ENCODE measurements around the gene DTX1. TPM values are rescaled to one million over a fixed set of nuclear protein-coding genes. Genes with fewer than 3 reads are reported as not detected.

Gene DTX1
- total RNA-seq, 3 donors from 2014 or later = 7.9 to 46.6 (median 20.0) TPM

GRCh38 chr12:113030875-113031525 lies 25.5 kb upstream of the DTX1 start:
- H3K4me3 ChIP-seq = no peak overlapping the region
- intact Hi-C loops (cut with DNase I; ENCODE audit: low total_unique reads) = no loop called here
- H3K9me3 ChIP-seq = no peaks in the 10 kb centered on the region
- DNase-seq (ENCODE audit: low spot score in 2 of 2) = no peak
- TF ChIP-seq, protein P1, sequence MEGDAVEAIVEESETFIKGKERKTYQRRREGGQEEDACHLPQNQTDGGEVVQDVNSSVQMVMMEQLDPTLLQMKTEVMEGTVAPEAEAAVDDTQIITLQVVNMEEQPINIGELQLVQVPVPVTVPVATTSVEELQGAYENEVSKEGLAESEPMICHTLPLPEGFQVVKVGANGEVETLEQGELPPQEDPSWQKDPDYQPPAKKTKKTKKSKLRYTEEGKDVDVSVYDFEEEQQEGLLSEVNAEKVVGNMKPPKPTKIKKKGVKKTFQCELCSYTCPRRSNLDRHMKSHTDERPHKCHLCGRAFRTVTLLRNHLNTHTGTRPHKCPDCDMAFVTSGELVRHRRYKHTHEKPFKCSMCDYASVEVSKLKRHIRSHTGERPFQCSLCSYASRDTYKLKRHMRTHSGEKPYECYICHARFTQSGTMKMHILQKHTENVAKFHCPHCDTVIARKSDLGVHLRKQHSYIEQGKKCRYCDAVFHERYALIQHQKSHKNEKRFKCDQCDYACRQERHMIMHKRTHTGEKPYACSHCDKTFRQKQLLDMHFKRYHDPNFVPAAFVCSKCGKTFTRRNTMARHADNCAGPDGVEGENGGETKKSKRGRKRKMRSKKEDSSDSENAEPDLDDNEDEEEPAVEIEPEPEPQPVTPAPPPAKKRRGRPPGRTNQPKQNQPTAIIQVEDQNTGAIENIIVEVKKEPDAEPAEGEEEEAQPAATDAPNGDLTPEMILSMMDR (IDR thresholded peaks at IDR 0.05) = peak; percentile 60 to 78 (median 76)
- TF ChIP-seq POLR2A (IDR thresholded peaks at IDR 0.05) = no peak
- no peak overlapping the region for H3K27ac ChIP-seq
- H3K4me1 ChIP-seq = no peaks in the 10 kb centered on the region
- no peaks in the 10 kb centered on the region for H3K36me3 ChIP-seq
- H3K27me3 ChIP-seq = no peaks in the 10 kb centered on the region

- no peak overlapping the region for H3K4me3 ChIP-seq
- TF ChIP-seq POLR2A (IDR thresholded peaks at IDR 0.05) = no peak
- TF ChIP-seq, protein P1 (IDR thresholded peaks at IDR 0.05) = no peak
- TF ChIP-seq POLR2AphosphoS5 (IDR thresholded peaks at IDR 0.05) = no peak
- intact Hi-C loops (cut with DNase I; ENCODE audit: low total_unique reads) = loop anchor here (10.0 kb wide), 1 partner anchor 505 kb away; no protein-coding TSS in a partner anchor
- no peaks in the 10 kb centered on the region for H3K4me1 ChIP-seq
- H3K27me3 ChIP-seq = no peaks in the 10 kb centered on the region
- H3K9me3 ChIP-seq = no peaks in the 10 kb centered on the region
- no peaks in the 10 kb centered on the region for H3K36me3 ChIP-seq
- no peak for DNase-seq (ENCODE audit: low spot score in 2 of 2)
- H3K27ac ChIP-seq = no peak overlapping the region
These were observed 16.6 kb upstream of the DTX1 start for GRCh38 chr12:113039911-113040445.

DNA sequence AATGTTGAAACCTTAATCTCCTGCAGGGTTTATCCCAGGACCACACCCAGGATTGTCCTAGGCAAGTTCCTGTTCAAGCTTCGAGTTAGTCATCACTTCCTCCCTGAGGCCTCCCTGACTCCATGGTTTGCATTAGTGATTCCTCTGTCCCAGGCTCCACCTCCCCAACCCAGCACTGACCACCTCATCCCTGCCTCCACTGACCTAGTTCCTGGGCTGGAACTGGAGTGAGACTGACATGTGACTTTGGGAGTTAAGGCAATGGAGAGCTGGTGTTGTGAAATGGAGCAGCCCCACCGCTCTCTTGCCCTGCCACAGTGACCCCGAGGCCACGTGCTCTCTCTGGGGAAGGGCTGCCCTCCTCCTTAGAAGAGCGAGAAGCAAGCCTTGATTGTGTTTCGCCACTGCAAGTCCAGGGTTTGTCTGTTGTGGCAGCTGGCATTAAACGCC lies 15.8 kb upstream of the DTX1 start:
- TF ChIP-seq, protein P1 (IDR thresholded peaks at IDR 0.05) = no peak
- TF ChIP-seq POLR2AphosphoS5 (IDR thresholded peaks at IDR 0.05) = peak in 2 of 3 donors; percentile 29 to 92
- no peak overlapping the region for H3K4me3 ChIP-seq
- H3K4me1 ChIP-seq = no peaks in the 10 kb centered on the region
- H3K36me3 ChIP-seq = no peaks in the 10 kb centered on the region
- H3K9me3 ChIP-seq = no peaks in the 10 kb centered on the region
- intact Hi-C loops (cut with DNase I; ENCODE audit: low total_unique reads) = loop anchor here (10.0 kb wide), 1 partner anchor 504 kb away; no protein-coding TSS in a partner anchor
- no peak for DNase-seq (ENCODE audit: low spot score in 2 of 2)
- peak overlapping the region in 1 of 2 donors; percentile 48 for H3K27ac ChIP-seq
- no peaks in the 10 kb centered on the region for H3K27me3 ChIP-seq

- intact Hi-C loops (cut with DNase I; ENCODE audit: low total_unique reads) = loop anchor here (10.0 kb wide), 1 partner anchor 503 kb away; no protein-coding TSS in a partner anchor
- Histone ChIP-seq H3K9me3 (no peaks in the 10 kb centered on the region), H3K36me3 (no peaks in the 10 kb centered on the region), H3K4me3 (no peak overlapping the region), H3K4me1 (no peaks in the 10 kb centered on the region), H3K27me3 (no peaks in the 10 kb centered on the region), H3K27ac (no peak overlapping the region)
- TF ChIP-seq POLR2A (IDR thresholded peaks at IDR 0.05) = no peak
- TF ChIP-seq, protein P1 (IDR thresholded peaks at IDR 0.05) = no peak
- no peak for TF ChIP-seq POLR2AphosphoS5 (IDR thresholded peaks at IDR 0.05)
- DNase-seq (ENCODE audit: low spot score in 2 of 2) = no peak
These were observed 15.0 kb upstream of the DTX1 start for GRCh38 chr12:113041560-113041959.

DNA sequence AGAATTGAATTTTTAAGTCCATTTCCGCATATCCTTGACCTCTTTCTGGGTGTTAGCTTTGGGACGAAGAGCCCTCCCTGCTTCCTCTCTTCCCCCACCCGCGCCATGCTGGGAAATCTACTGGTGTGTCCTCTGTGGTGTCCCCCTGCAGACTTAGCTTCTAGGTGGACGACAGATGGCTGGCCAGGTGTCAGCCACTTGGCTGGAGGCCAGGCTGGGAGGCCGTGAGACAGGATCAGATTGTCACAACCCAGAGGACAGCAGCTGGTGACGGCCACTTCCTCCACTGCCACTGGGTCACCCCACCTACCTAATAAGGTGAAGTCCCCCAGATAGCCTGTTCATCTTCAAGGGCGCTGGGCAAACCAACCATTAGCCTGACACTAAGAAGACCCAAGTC lies 13.3 kb upstream of the DTX1 start:
- Histone ChIP-seq H3K27ac (no peak overlapping the region), H3K36me3 (no peaks in the 10 kb centered on the region), H3K4me1 (no peaks in the 10 kb centered on the region), H3K4me3 (no peak overlapping the region), H3K27me3 (no peaks in the 10 kb centered on the region), H3K9me3 (no peaks in the 10 kb centered on the region)
- DNase-seq (ENCODE audit: low spot score in 2 of 2) = no peak
- intact Hi-C loops (cut with DNase I; ENCODE audit: low total_unique reads) = loop anchor here (10.0 kb wide), 1 partner anchor 502 kb away; no protein-coding TSS in a partner anchor
- TF ChIP-seq POLR2A (IDR thresholded peaks at IDR 0.05) (no peak), POLR2AphosphoS5 (IDR thresholded peaks at IDR 0.05) (no peak)
- TF ChIP-seq, protein P1 (IDR thresholded peaks at IDR 0.05) = no peak
